HEK293T (cell line): ENCODE measurements around the gene POLR3C.

ENCODE experiments used
- ARNT ChIP-seq: fragments of 450-650 bp; IDR thresholded peaks from 2 replicates; pipeline ENCODE4 v1.6.1; 2017; ENCODE audit warnings: mild to moderate bottlenecking
- BHLHE40 ChIP-seq: fragments of 450-650 bp; IDR thresholded peaks from 2 replicates; pipeline ENCODE4 v1.6.1; 2016; ENCODE audit warnings: mild to moderate bottlenecking, moderate library complexity, borderline replicate concordance
- ELF4 ChIP-seq: fragments of 450-650 bp; IDR thresholded peaks from 2 replicates; pipeline ENCODE4 v1.6.1; 2017; ENCODE audit warnings: antibody characterized with exemption
- NFRKB ChIP-seq: fragments of 450-650 bp; IDR thresholded peaks from 2 replicates; pipeline ENCODE4 v1.6.1; 2016; ENCODE audit warnings: mild to moderate bottlenecking, moderate library complexity
- ZNF384 ChIP-seq: fragments of 450-650 bp; IDR thresholded peaks from 2 replicates; pipeline ENCODE4 v1.6.1; 2016

GRCh38 chr1:145884675-145885074 lies 60.7 kb downstream of the POLR3C start:
- TF ChIP-seq BHLHE40 = no peak
- no peak for TF ChIP-seq ARNT
- TF ChIP-seq ELF4 = no peak
- no peak for TF ChIP-seq ZNF384
- no peak for TF ChIP-seq NFRKB
